Fibroblast of skin of scalp (primary cell): ENCODE measurements around the gene HLX.

ENCODE experiments used
- DNase-seq: peaks from one replicate; pipeline ENCODE4 v3.0.0-alpha.2; 2013

Gene HLX

GRCh38 chr1:220896092-220896491, 16.8 kb downstream of the HLX start:
- DNase-seq = no peak

GRCh38 chr1:220900842-220901241, 21.6 kb downstream of the HLX start:
- no peak for DNase-seq

GRCh38 chr1:220901881-220902280, 22.6 kb downstream of the HLX start:
- DNase-seq = no peak

- DNase-seq = no peak
Observed at GRCh38 chr1:220902916-220903315, 23.7 kb downstream of the HLX start.

- DNase-seq = no peak
Observed at GRCh38 chr1:220904876-220905275, 25.6 kb downstream of the HLX start.

- DNase-seq = no peak
Observed at GRCh38 chr1:220905650-220906560, 26.7 kb downstream of the HLX start.

- peak; percentile 44 for DNase-seq
Observed at GRCh38 chr1:220906561-220907334, 27.5 kb downstream of the HLX start.

GRCh38 chr1:220908757-220909156, 29.5 kb downstream of the HLX start:
- DNase-seq = peak; percentile 37

- no peak for DNase-seq
Observed at GRCh38 chr1:220910021-220910420, 30.8 kb downstream of the HLX start.

- no peak for DNase-seq
Observed at GRCh38 chr1:220914283-220915116, 35.3 kb downstream of the HLX start.

- no peak for DNase-seq
Observed at GRCh38 chr1:220915117-220915440, 35.8 kb downstream of the HLX start.

- DNase-seq = no peak
Observed at GRCh38 chr1:220915954-220916353, 36.7 kb downstream of the HLX start.

GRCh38 chr1:220917101-220917500, 37.9 kb downstream of the HLX start:
- DNase-seq = no peak

GRCh38 chr1:220917535-220918209, 38.4 kb downstream of the HLX start:
- no peak for DNase-seq

- no peak for DNase-seq
Observed at GRCh38 chr1:220918285-220918951, 39.2 kb downstream of the HLX start.

- no peak for DNase-seq
Observed at GRCh38 chr1:220920967-220921366, 41.7 kb downstream of the HLX start.

GRCh38 chr1:220921498-220921897, 42.3 kb downstream of the HLX start:
- no peak for DNase-seq

- DNase-seq = no peak
Observed at GRCh38 chr1:220921971-220922635, 42.9 kb downstream of the HLX start.

GRCh38 chr1:220922951-220923350, 43.7 kb downstream of the HLX start:
- no peak for DNase-seq

GRCh38 chr1:220924331-220924970, 45.2 kb downstream of the HLX start:
- DNase-seq = no peak

GRCh38 chr1:220925707-220926106, 46.5 kb downstream of the HLX start:
- no peak for DNase-seq
